ENCODE results near the gene HADH. TPM values are rescaled to one million over a fixed set of nuclear protein-coding genes. Genes with fewer than 3 reads are reported as not detected.
"Not testable (repeated sequence)": the region's sequence is repeated elsewhere in the genome, so short reads cannot be mapped to it uniquely, and the experiment has no call there.

HADH gene
- total RNA-seq, 3 donors from 2014 or later, result 76.7 to 151 (median 103) TPM

GRCh38 chr4:108006361-108006760 lies 16.7 kb downstream of the HADH start:
- no peak for TF ChIP-seq CTCF (IDR thresholded peaks at IDR 0.05)

GRCh38 chr4:108007984-108008383 lies 18.3 kb downstream of the HADH start:
- intact Hi-C loops (cut with DNase I, micrococcal nuclease), result no loop called here
- DNase-seq (no peak), ATAC-seq (no peak)
- no peak for TF ChIP-seq CTCF (IDR thresholded peaks at IDR 0.05)
- no peaks in the 10 kb centered on the region for H3K4me1 ChIP-seq (ENCODE audit: low read depth)
- H3K9me3 ChIP-seq, result no peaks in the 10 kb centered on the region
- no peak overlapping the region for H3K4me3 ChIP-seq
- no peaks in the 10 kb centered on the region for H3K36me3 ChIP-seq (ENCODE audit: low read depth)

More at GRCh38 chr4:108006361-108006760, 16.7 kb downstream of the HADH start:
- H3K4me1 ChIP-seq (ENCODE audit: low read depth), result no peaks in the 10 kb centered on the region
- H3K36me3 ChIP-seq (ENCODE audit: low read depth), result no peaks in the 10 kb centered on the region
- no peak for ATAC-seq
- no peaks in the 10 kb centered on the region for H3K9me3 ChIP-seq
- no peak overlapping the region for H3K4me3 ChIP-seq
- intact Hi-C loops (cut with DNase I, micrococcal nuclease), result no loop called here
- DNase-seq, result no peak

- DNase-seq (no peak), ATAC-seq (no peak)
- no peak overlapping the region for H3K4me3 ChIP-seq
- H3K9me3 ChIP-seq, result no peaks in the 10 kb centered on the region
- H3K4me1 ChIP-seq (ENCODE audit: low read depth), result no peaks in the 10 kb centered on the region
- intact Hi-C loops (cut with DNase I, micrococcal nuclease), result no loop called here
- H3K36me3 ChIP-seq (ENCODE audit: low read depth), result no peaks in the 10 kb centered on the region
- TF ChIP-seq CTCF (IDR thresholded peaks at IDR 0.05), result no peak
Observed at GRCh38 chr4:108008721-108009120, 19.0 kb downstream of the HADH start.

GRCh38 chr4:108010167-108010566 lies 20.5 kb downstream of the HADH start:
- ATAC-seq, result no peak

GRCh38 chr4:108012382-108012781 lies 22.7 kb downstream of the HADH start:
- ATAC-seq; H3K4me3 ChIP-seq; H3K9me3 ChIP-seq; H3K36me3 ChIP-seq (ENCODE audit: low read depth); DNase-seq; H3K4me1 ChIP-seq (ENCODE audit: low read depth); intact Hi-C loops (cut with DNase I, micrococcal nuclease): not testable (repeated sequence)

More at GRCh38 chr4:108010167-108010566, 20.5 kb downstream of the HADH start:
- Histone ChIP-seq H3K4me1 (ENCODE audit: low read depth) (no peaks in the 10 kb centered on the region), H3K36me3 (ENCODE audit: low read depth) (no peaks in the 10 kb centered on the region), H3K9me3 (no peaks in the 10 kb centered on the region), H3K4me3 (no peak overlapping the region)
- DNase-seq, result no peak
- no peak for TF ChIP-seq CTCF (IDR thresholded peaks at IDR 0.05)
- intact Hi-C loops (cut with DNase I, micrococcal nuclease), result no loop called here

GRCh38 chr4:108013327-108013726 lies 23.6 kb downstream of the HADH start:
- ATAC-seq (no peak), DNase-seq (no peak)
- Histone ChIP-seq H3K4me1 (ENCODE audit: low read depth) (no peaks in the 10 kb centered on the region), H3K4me3 (no peak overlapping the region), H3K9me3 (no peaks in the 10 kb centered on the region), H3K36me3 (ENCODE audit: low read depth) (no peaks in the 10 kb centered on the region)
- TF ChIP-seq CTCF (IDR thresholded peaks at IDR 0.05), result no peak
- intact Hi-C loops (cut with DNase I, micrococcal nuclease), result no loop called here

All from mucosa of descending colon (tissue), 3 donors.